ENCODE measurements around the gene WASL. TPM values are rescaled to one million over a fixed set of nuclear protein-coding genes. Genes with fewer than 3 reads are reported as not detected.

The WASL gene
- total and polyA plus RNA-seq, 2 of the 13 experiments (the other 11 are each of a cell fraction or from before 2014, with no cell fraction given) = 7.9 to 12.8 TPM

DNA sequence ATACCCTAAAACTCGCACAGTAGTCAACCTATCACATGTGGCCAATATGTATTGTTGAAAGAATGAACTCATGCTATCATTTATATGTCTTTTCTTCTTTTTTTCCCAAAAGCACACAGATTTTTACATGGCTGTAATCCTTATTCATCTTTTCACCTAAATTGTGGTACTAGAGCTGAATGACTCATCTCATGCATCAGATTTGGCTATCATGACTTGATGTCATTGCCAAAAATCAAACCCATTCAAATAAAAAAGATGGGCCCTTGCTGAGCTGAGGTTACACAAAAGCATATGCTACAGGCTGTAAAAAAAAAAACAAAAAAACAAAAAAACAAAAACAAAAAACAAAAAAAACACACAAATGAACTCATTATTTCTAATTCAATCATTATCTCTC lies 96.4 kb downstream of the WASL start:
- Histone ChIP-seq H3K9ac (ENCODE audit: insufficient read depth, low read depth, low read length) (no peak overlapping the region), H3K79me2 (ENCODE audit: insufficient read depth, low read length) (no peaks in the 10 kb centered on the region), H3K4me3 (replicated peaks in 1 of 3; ENCODE audit: insufficient read depth in 1 of 3, low read depth in 2 of 3, low read length in 3 of 3) (no peak overlapping the region), H3K4me1 (ENCODE audit: insufficient read depth, low read length) (no peaks in the 10 kb centered on the region), H3K9me3 (ENCODE audit: low read length) (no peaks in the 10 kb centered on the region), H3K27me3 (ENCODE audit: control insufficient read depth in 1 of 2, insufficient read depth in 2 of 2, low read length in 2 of 2) (no peaks in the 10 kb centered on the region), H3K36me3 (replicated peaks in 1 of 2; ENCODE audit: control insufficient read depth in 1 of 2, insufficient read depth in 2 of 2, low read length in 2 of 2) (no peaks in the 10 kb centered on the region), H4K20me1 (ENCODE audit: insufficient read depth, low read length) (no peaks in the 10 kb centered on the region), H2AFZ (ENCODE audit: low read length) (no peak overlapping the region), H3K27ac (ENCODE audit: extremely low read length, insufficient read depth, low read length) (no peak overlapping the region), H3K4me2 (ENCODE audit: low read depth, low read length) (no peak overlapping the region)
- ATAC-seq = no peak
- intact Hi-C loops (cut with micrococcal nuclease; ENCODE audit: unreplicated experiment) (no loop called here), in situ Hi-C loops (cut with HindIII; ENCODE audit: extremely low pct_ligation_motif_present, low pct_unique_long_range_greater_than_20kb) (no loop called here)
- 34% methylated on average over 1 of the region's 1 CpG for WGBS (ENCODE audit: low lambda C conversion rate)
- BruUV-seq (replicated peaks) = no TSS peak
- FAIRE-seq = no peak
- ChIA-PET CTCF (ENCODE audit: low intra/inter-chr PET ratio, low total read pairs) (no interaction called here), POLR2A (no interaction called here)
- no peak for TF ChIP-seq ZNF713 (CRISPR knock-in tag; IDR thresholded peaks at IDR 0.05)
- DNase-seq (ENCODE audit: low spot score) = no peak

DNA sequence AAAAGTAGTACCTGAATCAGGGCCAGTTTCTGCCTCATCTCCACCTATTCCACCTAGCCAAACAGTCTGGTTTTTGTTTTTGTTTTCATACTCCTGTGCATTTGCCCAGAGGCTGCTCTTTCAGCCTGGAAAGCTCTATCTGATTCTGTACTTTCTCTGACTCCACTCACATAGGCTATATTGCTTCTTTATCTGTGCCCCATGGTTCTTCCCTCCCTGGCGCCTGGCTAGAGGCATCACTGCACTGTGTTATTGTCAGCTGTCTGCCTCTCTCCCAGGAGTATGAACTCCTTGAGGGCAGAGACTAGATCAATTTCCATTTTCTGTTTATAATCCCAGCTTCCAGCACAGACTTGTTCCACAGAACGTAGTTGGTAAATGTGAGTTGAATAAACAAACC lies 98.2 kb downstream of the WASL start:
- H3K36me3 ChIP-seq (replicated peaks in 1 of 2; ENCODE audit: control insufficient read depth in 1 of 2, insufficient read depth in 2 of 2, low read length in 2 of 2) = no peaks in the 10 kb centered on the region
- H3K4me1 ChIP-seq (ENCODE audit: insufficient read depth, low read length) = no peaks in the 10 kb centered on the region
- no TSS peak for BruUV-seq (replicated peaks)
- no peaks in the 10 kb centered on the region for H3K9me3 ChIP-seq (ENCODE audit: low read length)
- H3K9ac ChIP-seq (ENCODE audit: insufficient read depth, low read depth, low read length) = no peak overlapping the region
- H4K20me1 ChIP-seq (ENCODE audit: insufficient read depth, low read length) = no peaks in the 10 kb centered on the region
- H3K4me3 ChIP-seq (replicated peaks in 1 of 3; ENCODE audit: insufficient read depth in 1 of 3, low read depth in 2 of 3, low read length in 3 of 3) = no peak overlapping the region
- ChIA-PET CTCF (ENCODE audit: low intra/inter-chr PET ratio, low total read pairs) (no interaction called here), POLR2A (no interaction called here)
- 20% methylated on average over 2 of the region's 2 CpGs for WGBS (ENCODE audit: low lambda C conversion rate)
- no peak overlapping the region for H3K4me2 ChIP-seq (ENCODE audit: low read depth, low read length)
- no peak for FAIRE-seq
- H3K27ac ChIP-seq (ENCODE audit: extremely low read length, insufficient read depth, low read length) = no peak overlapping the region
- no peaks in the 10 kb centered on the region for H3K27me3 ChIP-seq (ENCODE audit: control insufficient read depth in 1 of 2, insufficient read depth in 2 of 2, low read length in 2 of 2)
- DNase-seq (ENCODE audit: low spot score) = no peak
- H2AFZ ChIP-seq (ENCODE audit: low read length) = no peak overlapping the region
- TF ChIP-seq ZSCAN9 (CRISPR knock-in tag; IDR thresholded peaks at IDR 0.05; ENCODE audit: borderline replicate concordance) = no peak
- TF ChIP-seq ZNF7 (CRISPR knock-in tag; IDR thresholded peaks at IDR 0.05) = no peak
- TF ChIP-seq POLR2A (IDR thresholded peaks at IDR 0.05; ENCODE audit: insufficient read depth in 1 of 2, low read depth in 2 of 2, low read length in 2 of 2) = no peak
- in situ Hi-C loops (cut with HindIII; ENCODE audit: extremely low pct_ligation_motif_present, low pct_unique_long_range_greater_than_20kb) (no loop called here), intact Hi-C loops (cut with micrococcal nuclease; ENCODE audit: unreplicated experiment) (no loop called here)
- no peak for ATAC-seq
- H3K79me2 ChIP-seq (ENCODE audit: insufficient read depth, low read length) = no peaks in the 10 kb centered on the region

DNA sequence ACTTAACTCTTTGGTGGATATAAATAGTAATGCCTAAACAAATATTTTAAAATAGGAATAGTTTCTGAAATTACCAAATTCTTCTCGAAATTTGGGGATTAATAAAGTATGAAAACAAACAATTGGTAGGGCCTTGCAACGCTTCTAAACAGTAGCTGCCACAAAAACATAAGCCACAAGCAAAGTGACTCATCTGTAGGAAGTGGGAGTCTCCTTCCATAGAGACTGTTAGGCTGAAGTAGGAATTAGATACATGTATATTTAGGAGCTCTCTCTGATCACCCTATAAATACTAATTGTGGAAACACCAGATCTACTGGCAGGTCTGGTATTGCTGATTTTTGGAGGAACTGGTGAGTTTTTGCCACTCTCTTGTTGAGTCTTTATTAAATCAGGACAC lies 98.8 kb downstream of the WASL start:
- in situ Hi-C loops (cut with HindIII; ENCODE audit: extremely low pct_ligation_motif_present, low pct_unique_long_range_greater_than_20kb) (no loop called here), intact Hi-C loops (cut with micrococcal nuclease; ENCODE audit: unreplicated experiment) (no loop called here)
- no peaks in the 10 kb centered on the region for H3K79me2 ChIP-seq (ENCODE audit: insufficient read depth, low read length)
- H3K4me3 ChIP-seq (replicated peaks in 1 of 3; ENCODE audit: insufficient read depth in 1 of 3, low read depth in 2 of 3, low read length in 3 of 3) = no peak overlapping the region
- WGBS (ENCODE audit: low lambda C conversion rate) = 0% methylated on average over 2 of the region's 2 CpGs
- ChIA-PET CTCF (ENCODE audit: low intra/inter-chr PET ratio, low total read pairs) (no interaction called here), POLR2A (no interaction called here)
- no peak overlapping the region for H2AFZ ChIP-seq (ENCODE audit: low read length)
- H3K27me3 ChIP-seq (ENCODE audit: control insufficient read depth in 1 of 2, insufficient read depth in 2 of 2, low read length in 2 of 2) = no peaks in the 10 kb centered on the region
- DNase-seq (ENCODE audit: low spot score) = no peak
- no peak overlapping the region for H3K27ac ChIP-seq (ENCODE audit: extremely low read length, insufficient read depth, low read length)
- no peak for ATAC-seq
- H3K4me1 ChIP-seq (ENCODE audit: insufficient read depth, low read length) = no peaks in the 10 kb centered on the region
- H3K9ac ChIP-seq (ENCODE audit: insufficient read depth, low read depth, low read length) = no peak overlapping the region
- FAIRE-seq = no peak
- BruUV-seq (replicated peaks) = no TSS peak
- no peaks in the 10 kb centered on the region for H3K9me3 ChIP-seq (ENCODE audit: low read length)
- H4K20me1 ChIP-seq (ENCODE audit: insufficient read depth, low read length) = no peaks in the 10 kb centered on the region
- no peaks in the 10 kb centered on the region for H3K36me3 ChIP-seq (replicated peaks in 1 of 2; ENCODE audit: control insufficient read depth in 1 of 2, insufficient read depth in 2 of 2, low read length in 2 of 2)
- H3K4me2 ChIP-seq (ENCODE audit: low read depth, low read length) = no peak overlapping the region
- TF ChIP-seq HNRNPUL1 (IDR thresholded peaks at IDR 0.05; ENCODE audit: low read depth, low read length) = no peak
- TF ChIP-seq, protein P1, sequence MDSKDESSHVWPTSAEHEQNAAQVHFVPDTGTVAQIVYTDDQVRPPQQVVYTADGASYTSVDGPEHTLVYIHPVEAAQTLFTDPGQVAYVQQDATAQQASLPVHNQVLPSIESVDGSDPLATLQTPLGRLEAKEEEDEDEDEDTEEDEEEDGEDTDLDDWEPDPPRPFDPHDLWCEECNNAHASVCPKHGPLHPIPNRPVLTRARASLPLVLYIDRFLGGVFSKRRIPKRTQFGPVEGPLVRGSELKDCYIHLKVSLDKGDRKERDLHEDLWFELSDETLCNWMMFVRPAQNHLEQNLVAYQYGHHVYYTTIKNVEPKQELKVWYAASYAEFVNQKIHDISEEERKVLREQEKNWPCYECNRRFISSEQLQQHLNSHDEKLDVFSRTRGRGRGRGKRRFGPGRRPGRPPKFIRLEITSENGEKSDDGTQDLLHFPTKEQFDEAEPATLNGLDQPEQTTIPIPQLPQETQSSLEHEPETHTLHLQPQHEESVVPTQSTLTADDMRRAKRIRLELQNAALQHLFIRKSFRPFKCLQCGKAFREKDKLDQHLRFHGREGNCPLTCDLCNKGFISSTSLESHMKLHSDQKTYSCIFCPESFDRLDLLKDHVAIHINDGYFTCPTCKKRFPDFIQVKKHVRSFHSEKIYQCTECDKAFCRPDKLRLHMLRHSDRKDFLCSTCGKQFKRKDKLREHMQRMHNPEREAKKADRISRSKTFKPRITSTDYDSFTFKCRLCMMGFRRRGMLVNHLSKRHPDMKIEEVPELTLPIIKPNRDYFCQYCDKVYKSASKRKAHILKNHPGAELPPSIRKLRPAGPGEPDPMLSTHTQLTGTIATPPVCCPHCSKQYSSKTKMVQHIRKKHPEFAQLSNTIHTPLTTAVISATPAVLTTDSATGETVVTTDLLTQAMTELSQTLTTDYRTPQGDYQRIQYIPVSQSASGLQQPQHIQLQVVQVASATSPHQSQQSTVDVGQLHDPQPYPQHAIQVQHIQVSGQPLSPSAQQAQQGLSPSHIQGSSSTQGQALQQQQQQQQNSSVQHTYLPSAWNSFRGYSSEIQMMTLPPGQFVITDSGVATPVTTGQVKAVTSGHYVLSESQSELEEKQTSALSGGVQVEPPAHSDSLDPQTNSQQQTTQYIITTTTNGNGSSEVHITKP (CRISPR knock-in tag; IDR thresholded peaks at IDR 0.05; ENCODE audit: low read depth) = no peak
- TF ChIP-seq, protein P2, sequence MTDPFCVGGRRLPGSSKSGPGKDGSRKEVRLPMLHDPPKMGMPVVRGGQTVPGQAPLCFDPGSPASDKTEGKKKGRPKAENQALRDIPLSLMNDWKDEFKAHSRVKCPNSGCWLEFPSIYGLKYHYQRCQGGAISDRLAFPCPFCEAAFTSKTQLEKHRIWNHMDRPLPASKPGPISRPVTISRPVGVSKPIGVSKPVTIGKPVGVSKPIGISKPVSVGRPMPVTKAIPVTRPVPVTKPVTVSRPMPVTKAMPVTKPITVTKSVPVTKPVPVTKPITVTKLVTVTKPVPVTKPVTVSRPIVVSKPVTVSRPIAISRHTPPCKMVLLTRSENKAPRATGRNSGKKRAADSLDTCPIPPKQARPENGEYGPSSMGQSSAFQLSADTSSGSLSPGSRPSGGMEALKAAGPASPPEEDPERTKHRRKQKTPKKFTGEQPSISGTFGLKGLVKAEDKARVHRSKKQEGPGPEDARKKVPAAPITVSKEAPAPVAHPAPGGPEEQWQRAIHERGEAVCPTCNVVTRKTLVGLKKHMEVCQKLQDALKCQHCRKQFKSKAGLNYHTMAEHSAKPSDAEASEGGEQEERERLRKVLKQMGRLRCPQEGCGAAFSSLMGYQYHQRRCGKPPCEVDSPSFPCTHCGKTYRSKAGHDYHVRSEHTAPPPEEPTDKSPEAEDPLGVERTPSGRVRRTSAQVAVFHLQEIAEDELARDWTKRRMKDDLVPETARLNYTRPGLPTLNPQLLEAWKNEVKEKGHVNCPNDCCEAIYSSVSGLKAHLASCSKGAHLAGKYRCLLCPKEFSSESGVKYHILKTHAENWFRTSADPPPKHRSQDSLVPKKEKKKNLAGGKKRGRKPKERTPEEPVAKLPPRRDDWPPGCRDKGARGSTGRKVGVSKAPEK (CRISPR knock-in tag; IDR thresholded peaks at IDR 0.05; ENCODE audit: borderline replicate concordance) = no peak
